H9 (cell line): ENCODE results near the gene CDRT4. TPM values are rescaled to one million over a fixed set of nuclear protein-coding genes. Genes with fewer than 3 reads are reported as not detected.
A peak's percentile ranks its signal among the peaks of the same experiment; 100 is the strongest.

Source experiments
- DNase-seq: peaks from one replicate; pipeline ENCODE4 v3.0.0-alpha.2; 2017
- H2AFZ ChIP-seq: one replicate; pipeline ENCODE4 v1.6.1; 2013; ENCODE audit warnings: mild to moderate bottlenecking, low read length, control low read depth, moderate library complexity
- H2AK5ac ChIP-seq: 2 replicates; pipeline ENCODE4 v1.6.1; 2013; ENCODE audit warnings: low read length, control low read depth, mixed read lengths; ENCODE audit not compliant: insufficient read length
- H2BK120ac ChIP-seq: one replicate; pipeline ENCODE4 v1.6.1; 2013; ENCODE audit warnings: low read depth, mild to moderate bottlenecking, low read length, control low read depth, inconsistent platforms; ENCODE audit not compliant: poor library complexity, severe bottlenecking
- H2BK12ac ChIP-seq: 2 replicates; pipeline ENCODE4 v1.6.1; 2013; ENCODE audit warnings: low read length, control low read depth, mixed read lengths, low read depth; ENCODE audit not compliant: insufficient read length
- H2BK15ac ChIP-seq: 2 replicates; pipeline ENCODE4 v1.6.1; 2013; ENCODE audit warnings: low read depth, low read length, control low read depth
- H2BK20ac ChIP-seq: one replicate; pipeline ENCODE4 v1.6.1; 2013; ENCODE audit warnings: low read depth, mild to moderate bottlenecking, low read length, control low read depth, inconsistent platforms; ENCODE audit not compliant: poor library complexity, severe bottlenecking
- H2BK5ac ChIP-seq: 2 replicates; pipeline ENCODE4 v1.6.1; 2013; ENCODE audit warnings: low read length, control low read depth, mixed read lengths; ENCODE audit not compliant: insufficient read length
- H3K14ac ChIP-seq: 2 replicates; pipeline ENCODE4 v1.6.1; 2013; ENCODE audit warnings: low read length, control low read depth; ENCODE audit not compliant: insufficient read depth
- H3K18ac ChIP-seq: 2 replicates; pipeline ENCODE4 v1.6.1; 2013; ENCODE audit warnings: low read depth, mild to moderate bottlenecking, mixed read lengths, low read length, control low read depth; ENCODE audit not compliant: insufficient read length
- H3K23ac ChIP-seq: 2 replicates; pipeline ENCODE4 v1.6.1; 2013; ENCODE audit warnings: low read length, control low read depth, mixed read lengths, low read depth; ENCODE audit not compliant: insufficient read length
- H3K23me2 ChIP-seq: 2 replicates; pipeline ENCODE4 v1.6.1; 2013; ENCODE audit warnings: low read depth, mild to moderate bottlenecking, mixed read lengths, low read length, control low read depth; ENCODE audit not compliant: insufficient read length, poor library complexity, severe bottlenecking
- H3K27ac ChIP-seq: 2 replicates; pipeline ENCODE4 v1.5.1; 2013; ENCODE audit warnings: low read length, control low read depth, mixed read lengths, low read depth; ENCODE audit not compliant: insufficient read length
- H3K27me3 ChIP-seq: 2 replicates; pipeline ENCODE4 v1.6.1; 2013; ENCODE audit warnings: low read length, control low read depth, inconsistent platforms; ENCODE audit not compliant: insufficient read depth
- H3K4ac ChIP-seq: 2 replicates; pipeline ENCODE4 v1.6.1; 2013; ENCODE audit warnings: low read depth, mild to moderate bottlenecking, control low read depth, inconsistent platforms, low read length, moderate library complexity
- H3K4me1 ChIP-seq: 2 replicates; pipeline ENCODE4 v1.6.1; 2013; ENCODE audit warnings: low read length, control low read depth, inconsistent platforms; ENCODE audit not compliant: insufficient read depth
- H3K4me2 ChIP-seq: 2 replicates; pipeline ENCODE4 v1.6.1; 2013; ENCODE audit warnings: low read length, control low read depth, mixed read lengths; ENCODE audit not compliant: insufficient read length, insufficient read depth
- H3K56ac ChIP-seq: 2 replicates; pipeline ENCODE4 v1.6.1; 2013; ENCODE audit warnings: low read depth, mild to moderate bottlenecking, mixed read lengths, low read length, control low read depth; ENCODE audit not compliant: insufficient read length
- H3K79me1 ChIP-seq: 2 replicates; pipeline ENCODE4 v1.6.1; 2013; ENCODE audit warnings: low read depth, mild to moderate bottlenecking, moderate library complexity, low read length, control low read depth, inconsistent platforms; ENCODE audit not compliant: insufficient read depth, poor library complexity, severe bottlenecking
- H3K79me2 ChIP-seq: 2 replicates; pipeline ENCODE4 v1.6.1; 2013; ENCODE audit warnings: low read length, control low read depth, inconsistent platforms; ENCODE audit not compliant: insufficient read depth
- H3K9ac ChIP-seq: 2 replicates; pipeline ENCODE4 v1.6.1; 2013; ENCODE audit warnings: low read length, control low read depth, mixed read lengths; ENCODE audit not compliant: insufficient read length; ENCODE audit errors: extremely low read depth
- H3K9me3 ChIP-seq: one replicate; pipeline ENCODE4 v1.6.1; 2013; ENCODE audit warnings: low read depth, low read length, inconsistent platforms; ENCODE audit not compliant: control insufficient read depth
- H3T11ph ChIP-seq: one replicate; pipeline ENCODE4 v1.6.1; 2013; ENCODE audit warnings: mild to moderate bottlenecking, low read length, control low read depth, inconsistent platforms
- H4K20me1 ChIP-seq: one replicate; pipeline ENCODE4 v1.6.1; 2013; ENCODE audit not compliant: control insufficient read depth, insufficient read length, insufficient read depth
- H4K5ac ChIP-seq: 2 replicates; pipeline ENCODE4 v1.6.1; 2013; ENCODE audit warnings: low read depth, mild to moderate bottlenecking, mixed read lengths, low read length, control low read depth; ENCODE audit not compliant: insufficient read length
- H4K8ac ChIP-seq: replicated peaks from 2 replicates; pipeline ENCODE4 v1.6.1; 2013; ENCODE audit warnings: low read length, control low read depth, mixed read lengths, low read depth; ENCODE audit not compliant: insufficient read length
- H4K91ac ChIP-seq: 2 replicates; pipeline ENCODE4 v1.6.1; 2013; ENCODE audit warnings: low read depth, mild to moderate bottlenecking, moderate library complexity, mixed read lengths, low read length, control low read depth; ENCODE audit not compliant: insufficient read length
- H3K27ac Mint-ChIP-seq, 3 experiments: 2 replicates in 2 of 3; 3 replicates in 1 of 3; pipeline ENCODE4 v1.8.0; 2020 to 2021; ENCODE audit warnings: mixed read lengths in 3 of 3, mild to moderate bottlenecking in 1 of 3, moderate library complexity in 1 of 3
- H3K27me3 Mint-ChIP-seq: 2 replicates; pipeline ENCODE4 v1.8.0; 2021; ENCODE audit warnings: low read depth, mild to moderate bottlenecking, moderate library complexity, mixed read lengths
- H3K36me3 Mint-ChIP-seq, 3 experiments: 2 replicates in 2 of 3; 3 replicates in 1 of 3; pipeline ENCODE4 v1.8.0; 2020 to 2021; ENCODE audit warnings: low read depth in 3 of 3, mixed read lengths in 3 of 3; ENCODE audit not compliant: insufficient read depth in 1 of 3
- H3K4me1 Mint-ChIP-seq, 2 experiments: 2 replicates each; pipeline ENCODE4 v1.8.0; 2020; ENCODE audit warnings: mixed read lengths in 2 of 2
- H3K4me3 Mint-ChIP-seq, 2 experiments: 2 replicates in 1 of 2; 3 replicates in 1 of 2; pipeline ENCODE4 v1.8.0; 2020 to 2021; ENCODE audit warnings: mild to moderate bottlenecking in 2 of 2, mixed read lengths in 2 of 2, moderate library complexity in 1 of 2
- H3K9me3 Mint-ChIP-seq, 2 experiments: 2 replicates in 1 of 2; 3 replicates in 1 of 2; pipeline ENCODE4 v1.8.0; 2020; ENCODE audit warnings: mild to moderate bottlenecking in 2 of 2, mixed read lengths in 2 of 2, moderate library complexity in 1 of 2
- CTCF ChIP-seq: fragments of 200-600 bp; sonication (generic); conservative IDR thresholded peaks from 3 replicates; pipeline ENCODE4 v1.8.0; 2021; ENCODE audit warnings: antibody characterized with exemption, mild to moderate bottlenecking
- WGBS: extraction: QIAGEN DNeasy Blood & Tissue Kit; methylation state at CpG from one replicate; pipeline ENCODE4 v1.1.7; 2013; ENCODE audit warnings: missing lambda C conversion rate, low lambda C conversion rate, mixed read lengths; ENCODE audit not compliant: insufficient read length; ENCODE audit errors: extremely low coverage; 5-methylcytosine and 5-hydroxymethylcytosine counted together
- total RNA-seq: library from RNA; stranded (reverse); gene quantifications from 2 replicates; pipeline ENCODE4 v1.2.1, GENCODE V29; 2021

Gene CDRT4
- total RNA-seq, 1 experiment from 2014 or later = 3.8 TPM

GRCh38 chr17:15468126-15468525 lies 705 bp upstream of the CDRT4 start:
- Mint-ChIP-seq H3K9me3 (no peaks in the 10 kb centered on the region), H3K4me3 (no peak overlapping the region), H3K27ac (peak overlapping the region in 1 of 3 experiments; percentile 59; a peak in 1 of 7 replicates), H3K36me3 (peaks cover 0 to under 1% (median 0%) of the 10 kb centered on the region in 3 experiments; a peak in 4 of 7 replicates), H3K27me3 (no peaks in the 10 kb centered on the region), H3K4me1 (peaks cover 14 to 17% of the 10 kb centered on the region in 2 experiments)
- Histone ChIP-seq H2BK120ac (no peak overlapping the region), H2BK15ac (no peak overlapping the region), H3K4me1 (peaks cover 3% of the 10 kb centered on the region; the same call in 1 of the 2 replicates), H4K8ac (no peak overlapping the region), H4K5ac (no peak overlapping the region), H3K23ac (no peak overlapping the region), H3K9ac (no peak overlapping the region), H3K56ac (no peak overlapping the region), H4K91ac (no peak overlapping the region), H2AFZ (no peak overlapping the region), H3K79me2 (no peaks in the 10 kb centered on the region), H3K4ac (no peak overlapping the region), H3K9me3 (no peaks in the 10 kb centered on the region), H3K18ac (no peak overlapping the region), H3K27ac (no peak overlapping the region), H3K4me2 (no peak overlapping the region), H3T11ph (no peak overlapping the region), H2BK20ac (no peak overlapping the region), H2AK5ac (no peak overlapping the region), H3K27me3 (no peaks in the 10 kb centered on the region), H2BK12ac (no peak overlapping the region), H3K14ac (no peak overlapping the region), H4K20me1 (no peaks in the 10 kb centered on the region), H3K23me2 (no peaks in the 10 kb centered on the region), H3K79me1 (no peaks in the 10 kb centered on the region), H2BK5ac (no peak overlapping the region)
- no peak for DNase-seq
- WGBS = no CpG with 5 or more reads among the region's 4 CpGs
- TF ChIP-seq CTCF = no peak
